Skeletal muscle satellite cell (primary cell): ENCODE measurements around the gene CCDC194. TPM values are rescaled to one million over a fixed set of nuclear protein-coding genes. Genes with fewer than 3 reads are reported as not detected.
A peak's percentile ranks its signal among the peaks of the same experiment; 100 is the strongest.

Experiments used
- H3K27me3 ChIP-seq: 2 replicates; pipeline ENCODE4 v1.7.0; 2013; ENCODE audit warnings: low read length; ENCODE audit not compliant: control insufficient read depth, insufficient read depth
- H3K36me3 ChIP-seq: 2 replicates; pipeline ENCODE4 v1.7.0; 2013; ENCODE audit warnings: mild to moderate bottlenecking, control low read depth, low read length; ENCODE audit not compliant: insufficient read depth
- H3K4me1 ChIP-seq: 2 replicates; pipeline ENCODE4 v1.7.0; 2013; ENCODE audit warnings: low read length; ENCODE audit not compliant: control insufficient read depth, insufficient read depth
- H3K4me2 ChIP-seq: 2 replicates; pipeline ENCODE4 v1.7.0; 2013; ENCODE audit warnings: mild to moderate bottlenecking, low read length
- H3K4me3 ChIP-seq: 2 replicates; pipeline ENCODE4 v1.7.0; 2013; ENCODE audit warnings: low read length
- H3K9ac ChIP-seq: 2 replicates; pipeline ENCODE4 v1.7.0; 2013; ENCODE audit warnings: mild to moderate bottlenecking, low read depth, low read length, moderate library complexity
- H3K9me3 ChIP-seq: replicated peaks from 2 replicates; pipeline ENCODE4 v1.7.0; 2013; ENCODE audit warnings: mild to moderate bottlenecking, control low read depth, low read length
- total RNA-seq: library from RNA; depleted of rRNA; stranded (reverse); fragments of >200 nt; gene quantifications from 2 replicates; pipeline ENCODE4 v1.2.3, GENCODE V29; 2012; rRNA removed

CCDC194 gene
- not detected in 2 replicates for total RNA-seq

- H3K9ac ChIP-seq, result no peak within 1 kb of the TSS
- peaks cover 14% of the 10 kb centered on the region for H3K4me1 ChIP-seq
- peak within 1 kb of the TSS; percentile 44 for H3K4me2 ChIP-seq
- peak within 1 kb of the TSS; percentile 45 for H3K4me3 ChIP-seq
- H3K27me3 ChIP-seq, result peaks cover 23% of the 10 kb centered on the region
- H3K9me3 ChIP-seq, result peaks cover 4% of the 10 kb centered on the region
- H3K36me3 ChIP-seq, result no peaks in the 10 kb centered on the region
Observed at GRCh38 chr19:17393914-17394313, at the start of gene CCDC194. Gene CCDC194 (minus strand): TSS chr19:17394196. CDS start chr19:17394158, 38 bp downstream.

DNA sequence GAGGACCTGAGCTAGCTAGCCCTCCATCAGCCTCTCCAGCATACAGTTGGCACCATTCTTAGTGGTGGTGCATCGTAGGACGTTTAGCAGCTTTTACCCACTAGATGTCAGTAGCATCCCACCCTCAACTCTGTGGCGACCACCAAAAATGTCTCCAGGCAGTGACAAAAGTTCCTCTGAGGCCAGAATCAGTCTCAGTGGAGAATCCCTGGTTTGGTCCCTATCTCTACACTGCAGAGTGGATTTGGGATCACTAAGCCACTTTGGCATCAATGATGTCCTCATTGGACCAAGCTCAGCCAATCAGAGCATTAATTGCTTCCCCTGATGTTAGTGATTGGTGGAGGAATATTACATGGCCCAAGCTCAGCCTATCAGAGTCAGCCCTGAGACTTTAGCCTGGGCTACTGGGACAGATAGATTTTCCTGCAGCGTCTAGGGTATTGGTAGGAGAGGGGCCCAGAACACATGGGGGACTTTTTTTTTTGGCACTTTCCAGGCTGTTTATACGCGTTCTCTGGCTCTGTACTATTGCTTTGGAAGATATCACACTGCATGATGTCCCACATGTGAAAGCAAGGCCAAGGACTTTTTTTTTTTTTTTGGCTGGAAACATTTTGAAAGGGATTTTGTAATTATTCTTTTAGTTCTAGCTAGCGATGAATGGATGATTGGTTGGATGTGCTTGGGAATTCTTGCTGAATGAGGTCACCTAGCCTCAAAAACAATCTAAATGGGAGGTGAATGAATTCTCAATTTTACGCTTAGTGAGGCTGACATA, 47.4 kb upstream of the CCDC194 start:
- Histone ChIP-seq H3K4me3 (no peak overlapping the region), H3K9ac (no peak overlapping the region), H3K36me3 (no peaks in the 10 kb centered on the region), H3K4me1 (no peaks in the 10 kb centered on the region), H3K9me3 (peaks cover 5% of the 10 kb centered on the region), H3K27me3 (peaks cover 9% of the 10 kb centered on the region), H3K4me2 (no peak overlapping the region)

- Histone ChIP-seq H3K36me3 (no peaks in the 10 kb centered on the region), H3K9me3 (peaks cover 5% of the 10 kb centered on the region), H3K9ac (no peak overlapping the region), H3K4me2 (no peak overlapping the region), H3K4me3 (no peak overlapping the region), H3K4me1 (no peaks in the 10 kb centered on the region), H3K27me3 (peaks cover 4% of the 10 kb centered on the region)
Observed at GRCh38 chr19:17436874-17437267, 42.9 kb upstream of the CCDC194 start.

GRCh38 chr19:17436094-17436873, 42.3 kb upstream of the CCDC194 start:
- no peak overlapping the region for H3K9ac ChIP-seq
- peaks cover 1% of the 10 kb centered on the region for H3K9me3 ChIP-seq
- H3K36me3 ChIP-seq, result no peaks in the 10 kb centered on the region
- peaks cover 4% of the 10 kb centered on the region for H3K27me3 ChIP-seq
- H3K4me2 ChIP-seq, result no peak overlapping the region
- no peaks in the 10 kb centered on the region for H3K4me1 ChIP-seq
- no peak overlapping the region for H3K4me3 ChIP-seq

DNA sequence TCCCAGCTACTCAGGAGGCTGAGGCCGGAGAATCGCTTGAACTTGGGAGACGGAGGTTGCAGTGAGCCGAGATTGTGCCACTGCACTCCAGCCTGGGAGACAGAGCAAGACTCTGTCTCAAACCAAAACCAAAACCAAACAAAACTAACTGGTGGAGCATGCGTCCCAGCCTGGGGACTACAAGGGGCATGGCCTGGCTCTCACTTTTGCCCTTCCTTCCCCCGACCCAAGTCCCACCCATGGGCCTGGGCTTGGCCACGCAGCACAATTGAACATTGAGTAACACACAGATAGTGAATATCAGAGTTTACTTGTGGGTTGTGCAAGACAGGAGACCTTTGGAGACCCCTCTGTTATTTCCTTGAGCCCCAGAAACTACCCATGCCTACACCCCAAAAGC, 41.2 kb upstream of the CCDC194 start:
- Histone ChIP-seq H3K4me1 (no peaks in the 10 kb centered on the region), H3K36me3 (no peaks in the 10 kb centered on the region), H3K4me2 (no peak overlapping the region), H3K4me3 (no peak overlapping the region), H3K9ac (no peak overlapping the region), H3K9me3 (no peaks in the 10 kb centered on the region), H3K27me3 (peaks cover 4% of the 10 kb centered on the region)

GRCh38 chr19:17431417-17431816, 37.4 kb upstream of the CCDC194 start:
- Histone ChIP-seq H3K4me2 (no peak overlapping the region), H3K9me3 (no peaks in the 10 kb centered on the region), H3K27me3 (peaks cover 7% of the 10 kb centered on the region), H3K4me3 (no peak overlapping the region), H3K36me3 (no peaks in the 10 kb centered on the region), H3K4me1 (no peaks in the 10 kb centered on the region), H3K9ac (no peak overlapping the region)

GRCh38 chr19:17429641-17430113, 35.7 kb upstream of the CCDC194 start:
- no peak overlapping the region for H3K4me3 ChIP-seq
- H3K27me3 ChIP-seq, result peaks cover 7% of the 10 kb centered on the region
- H3K4me1 ChIP-seq, result no peaks in the 10 kb centered on the region
- H3K9ac ChIP-seq, result no peak overlapping the region
- H3K9me3 ChIP-seq, result no peaks in the 10 kb centered on the region
- H3K4me2 ChIP-seq, result peak overlapping the region; percentile 33
- H3K36me3 ChIP-seq, result no peaks in the 10 kb centered on the region

GRCh38 chr19:17424743-17425365, 30.9 kb upstream of the CCDC194 start:
- Histone ChIP-seq H3K4me3 (no peak overlapping the region), H3K4me1 (peaks cover 5% of the 10 kb centered on the region), H3K27me3 (peaks cover 4% of the 10 kb centered on the region), H3K36me3 (peaks cover 5% of the 10 kb centered on the region), H3K9me3 (no peaks in the 10 kb centered on the region), H3K4me2 (no peak overlapping the region), H3K9ac (no peak overlapping the region)

DNA sequence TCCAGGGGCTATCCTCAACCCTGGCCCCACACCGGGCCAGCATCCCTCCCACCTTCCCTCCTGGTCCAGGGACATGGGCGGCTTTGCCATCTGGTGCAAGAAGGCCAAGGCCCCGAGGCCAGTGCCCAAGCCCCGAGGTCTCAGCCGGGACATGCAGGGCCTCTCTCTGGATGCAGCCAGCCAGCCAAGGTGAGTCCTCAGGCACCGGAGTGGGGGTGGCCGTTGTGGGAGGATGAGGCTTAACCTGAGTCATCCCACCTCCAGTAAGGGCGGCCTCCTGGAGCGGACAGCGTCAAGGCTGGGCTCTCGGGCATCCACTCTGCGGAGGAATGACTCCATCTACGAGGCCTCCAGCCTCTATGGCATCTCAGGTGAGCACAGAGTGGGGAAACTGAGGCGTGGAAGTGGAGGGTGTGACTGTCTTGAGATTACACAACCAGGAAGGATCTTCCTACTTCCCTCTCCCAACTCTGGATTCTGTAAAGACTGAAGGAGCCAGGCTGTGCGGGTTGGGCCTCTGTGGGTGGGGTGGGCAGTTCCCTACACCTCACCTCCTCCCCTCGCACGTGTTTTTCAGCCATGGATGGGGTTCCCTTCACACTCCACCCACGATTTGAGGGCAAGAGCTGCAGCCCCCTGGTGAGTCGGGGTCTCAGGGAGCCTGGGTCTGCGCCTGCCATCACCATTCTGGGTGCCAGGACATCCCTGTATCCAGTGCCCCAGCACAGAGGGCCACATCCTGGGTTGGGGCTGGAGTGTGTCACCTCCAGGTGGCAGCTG, 29.6 kb upstream of the CCDC194 start:
- no peaks in the 10 kb centered on the region for H3K9me3 ChIP-seq
- no peak overlapping the region for H3K9ac ChIP-seq
- H3K27me3 ChIP-seq, result no peaks in the 10 kb centered on the region
- peaks cover 5% of the 10 kb centered on the region for H3K36me3 ChIP-seq
- H3K4me3 ChIP-seq, result no peak overlapping the region
- H3K4me1 ChIP-seq, result peaks cover 11% of the 10 kb centered on the region
- no peak overlapping the region for H3K4me2 ChIP-seq

DNA sequence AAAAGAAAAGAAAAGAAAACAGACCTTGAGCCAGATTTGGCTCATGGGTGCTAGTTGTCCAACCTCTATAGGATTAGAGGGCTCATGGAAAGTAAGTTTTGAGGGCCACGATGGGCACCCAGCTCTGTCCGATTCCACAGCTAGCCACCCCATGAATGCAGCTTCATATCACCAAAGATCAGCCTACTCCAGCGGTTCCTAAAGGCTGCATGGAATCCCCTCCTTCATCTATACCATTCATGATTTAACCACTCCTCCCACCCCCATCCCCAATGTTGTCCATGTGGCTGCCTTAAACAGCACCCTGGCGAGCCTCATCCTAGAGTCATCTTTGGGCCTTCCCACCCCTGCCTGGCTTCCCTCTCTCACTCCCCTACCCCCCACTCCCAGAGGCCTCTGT, 27.9 kb upstream of the CCDC194 start:
- Histone ChIP-seq H3K4me3 (no peak overlapping the region), H3K36me3 (peaks cover 5% of the 10 kb centered on the region), H3K9me3 (no peaks in the 10 kb centered on the region), H3K4me1 (peaks cover 11% of the 10 kb centered on the region), H3K4me2 (no peak overlapping the region), H3K27me3 (no peaks in the 10 kb centered on the region), H3K9ac (no peak overlapping the region)

DNA sequence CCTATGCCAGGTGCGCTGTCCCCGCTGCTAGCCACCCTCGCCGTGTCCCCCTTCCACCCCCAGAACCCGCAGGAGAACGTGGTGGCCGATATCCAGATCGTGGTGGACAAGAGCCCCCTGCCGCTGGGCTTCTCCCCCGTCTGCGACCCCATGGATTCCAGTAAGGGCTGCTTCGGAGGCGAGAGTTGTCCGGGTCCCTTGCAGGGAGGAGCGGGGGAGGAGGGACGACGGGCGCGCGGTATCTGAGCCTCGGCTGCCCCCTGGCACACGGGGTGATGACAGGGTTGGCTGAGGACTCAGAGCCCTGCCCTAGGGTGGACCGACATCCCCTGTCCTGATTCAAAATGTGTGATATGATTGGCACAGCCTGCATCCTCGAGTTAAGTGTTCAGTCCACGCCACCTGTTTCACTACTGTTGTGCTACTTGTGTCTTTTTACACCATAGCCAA, 26.5 kb upstream of the CCDC194 start:
- peak overlapping the region; percentile 71 for H3K9ac ChIP-seq
- peaks cover 5% of the 10 kb centered on the region for H3K36me3 ChIP-seq
- peak overlapping the region; percentile 98 for H3K4me3 ChIP-seq
- H3K9me3 ChIP-seq, result no peaks in the 10 kb centered on the region
- peak overlapping the region; percentile 99 for H3K4me2 ChIP-seq
- peaks cover 3% of the 10 kb centered on the region for H3K27me3 ChIP-seq
- peaks cover 11% of the 10 kb centered on the region for H3K4me1 ChIP-seq
